GM12878 (cell line): ENCODE measurements around the gene ENOPH1. TPM values are rescaled to one million over a fixed set of nuclear protein-coding genes. Genes with fewer than 3 reads are reported as not detected.

Source experiments
- CBFB ChIP-seq: IDR thresholded peaks from 2 replicates; pipeline ENCODE4 v1.6.1; 2016; ENCODE audit warnings: antibody characterized with exemption, low read depth
- CREB1 ChIP-seq: IDR thresholded peaks from 2 replicates; pipeline ENCODE4 v1.6.1; 2012; ENCODE audit warnings: low read depth, mild to moderate bottlenecking, inconsistent platforms
- CREM ChIP-seq: IDR thresholded peaks from 2 replicates; pipeline ENCODE4 v1.6.1; 2014; ENCODE audit warnings: antibody characterized with exemption, low read depth
- ETV6 ChIP-seq, 2 experiments: fragments of 450-650 bp in 1 of 2; IDR thresholded peaks in 1 of 2; conservative IDR thresholded peaks in 1 of 2; 2 replicates each; pipeline ENCODE4 v1.6.1; 2014; ENCODE audit warnings: antibody characterized with exemption in 1 of 2, borderline replicate concordance in 1 of 2, low read depth in 1 of 2, mild to moderate bottlenecking in 1 of 2, moderate library complexity in 1 of 2
- FOS ChIP-seq: IDR thresholded peaks from 3 replicates; pipeline ENCODE4 v1.6.1; 2011; ENCODE audit warnings: borderline replicate concordance; ENCODE audit not compliant: insufficient read length; ENCODE audit errors: extremely low read depth
- GABPA ChIP-seq: IDR thresholded peaks from 2 replicates; pipeline ENCODE4 v1.6.1; 2014; ENCODE audit warnings: antibody characterized with exemption, low read depth, mild to moderate bottlenecking, inconsistent platforms
- IKZF1 ChIP-seq: fragments of 450-650 bp; conservative IDR thresholded peaks from 2 replicates; pipeline ENCODE4 v1.6.1; 2017; ENCODE audit warnings: antibody characterized with exemption, mild to moderate bottlenecking
- LARP7 ChIP-seq: fragments of 450-650 bp; IDR thresholded peaks from 2 replicates; pipeline ENCODE4 v1.6.1; 2017; ENCODE audit warnings: mild to moderate bottlenecking
- MTA3 ChIP-seq: IDR thresholded peaks from 2 replicates; pipeline ENCODE4 v1.6.1; 2012; ENCODE audit warnings: low read length, inconsistent platforms, borderline replicate concordance
- NBN ChIP-seq: fragments of 450-650 bp; IDR thresholded peaks from 2 replicates; pipeline ENCODE4 v1.6.1; 2016
- NFXL1 ChIP-seq: fragments of 450-650 bp; IDR thresholded peaks from 2 replicates; pipeline ENCODE4 v1.6.1; 2017; ENCODE audit warnings: antibody characterized with exemption, mild to moderate bottlenecking, borderline replicate concordance
- RAD51 ChIP-seq: fragments of 450-650 bp; IDR thresholded peaks from 2 replicates; pipeline ENCODE4 v1.6.1; 2016; ENCODE audit warnings: moderate library complexity, mild to moderate bottlenecking, inconsistent platforms
- SIN3A ChIP-seq: IDR thresholded peaks from 2 replicates; pipeline ENCODE4 v1.6.1; 2012; ENCODE audit warnings: low read depth, low read length, improper control_type of control experiment
- SIX5 ChIP-seq: IDR thresholded peaks from 2 replicates; pipeline ENCODE4 v1.6.1; 2011; ENCODE audit warnings: mild to moderate bottlenecking, low read depth, low read length, moderate library complexity; ENCODE audit not compliant: severe bottlenecking
- SMAD1 ChIP-seq: fragments of 450-650 bp; IDR thresholded peaks from 2 replicates; pipeline ENCODE4 v1.6.1; 2018; ENCODE audit warnings: mild to moderate bottlenecking, low read depth; ENCODE audit not compliant: partially characterized antibody
- SP1 ChIP-seq: IDR thresholded peaks from one replicate; pipeline ENCODE4 v1.6.1; 2011; ENCODE audit warnings: low read depth, low read length
- ZBED1 ChIP-seq: IDR thresholded peaks from 2 replicates; pipeline ENCODE4 v1.6.1; 2016; ENCODE audit warnings: borderline replicate concordance
- polyA plus RNA-seq, 11 experiments: library from polyadenylated mRNA; depleted of rRNA in 4 of 11; unstranded in 6 of 11; stranded (reverse) in 5 of 11; fragments of >200 nt; fragmentation: Nextera tagmentation in 4 of 11; fragmentation: Illumina TruSeq in 1 of 11; extraction: Ambion mirVana in 4 of 11; extraction: Trizol in 1 of 11; gene quantifications; 1 replicate in 1 of 11; 2 replicates in 10 of 11; pipeline versions ENCODE4 v1.2.1 to v1.2.3, GENCODE V29; 2011 to 2016; ENCODE audit warnings: inconsistent platforms in 2 of 11, missing spikeins in 2 of 11, low read depth in 1 of 11
- total RNA-seq, 4 experiments: library from RNA; depleted of rRNA in 3 of 4; stranded (reverse); fragments of >200 nt in 3 of 4; fragmentation: Illumina TruSeq in 1 of 4; extraction: Trizol in 1 of 4; gene quantifications; 2 replicates each; pipeline versions ENCODE4 v1.2.1 to v1.2.3, GENCODE V29; 2013 to 2021
- TF ChIP-seq, protein P1 (sequence below), 3 experiments: IDR thresholded peaks in 2 of 3; conservative IDR thresholded peaks in 1 of 3; 2 replicates each; pipeline ENCODE4 v1.5.1; 2011; ENCODE audit warnings: low read depth in 3 of 3, low read length in 3 of 3, mild to moderate bottlenecking in 3 of 3, control low read depth in 2 of 3, moderate library complexity in 2 of 3, inconsistent platforms in 1 of 3, mixed read lengths in 1 of 3; ENCODE audit not compliant: control insufficient read depth in 2 of 3, insufficient read depth in 1 of 3; ENCODE audit errors: extremely low read depth in 1 of 3
- TF ChIP-seq, protein P2 (sequence below): IDR thresholded peaks from 2 replicates; pipeline ENCODE4 v1.6.1; 2012; ENCODE audit warnings: low read depth, low read length, improper control_type of control experiment
- TF ChIP-seq, protein P3 (sequence below): fragments of 450-650 bp; IDR thresholded peaks from 2 replicates; pipeline ENCODE4 v1.6.1; 2017; ENCODE audit warnings: mild to moderate bottlenecking, moderate library complexity
- TF ChIP-seq, protein P4 (sequence below): fragments of 450-650 bp; IDR thresholded peaks from 2 replicates; pipeline ENCODE4 v1.6.1; 2017; ENCODE audit warnings: low read depth, mild to moderate bottlenecking, moderate library complexity

ENOPH1 gene
- total and polyA plus RNA-seq, 10 of the 15 experiments (the other 5 are each of a cell fraction or from before 2014, with no cell fraction given), result 24.4 to 83.6 (median 46.7) TPM

DNA sequence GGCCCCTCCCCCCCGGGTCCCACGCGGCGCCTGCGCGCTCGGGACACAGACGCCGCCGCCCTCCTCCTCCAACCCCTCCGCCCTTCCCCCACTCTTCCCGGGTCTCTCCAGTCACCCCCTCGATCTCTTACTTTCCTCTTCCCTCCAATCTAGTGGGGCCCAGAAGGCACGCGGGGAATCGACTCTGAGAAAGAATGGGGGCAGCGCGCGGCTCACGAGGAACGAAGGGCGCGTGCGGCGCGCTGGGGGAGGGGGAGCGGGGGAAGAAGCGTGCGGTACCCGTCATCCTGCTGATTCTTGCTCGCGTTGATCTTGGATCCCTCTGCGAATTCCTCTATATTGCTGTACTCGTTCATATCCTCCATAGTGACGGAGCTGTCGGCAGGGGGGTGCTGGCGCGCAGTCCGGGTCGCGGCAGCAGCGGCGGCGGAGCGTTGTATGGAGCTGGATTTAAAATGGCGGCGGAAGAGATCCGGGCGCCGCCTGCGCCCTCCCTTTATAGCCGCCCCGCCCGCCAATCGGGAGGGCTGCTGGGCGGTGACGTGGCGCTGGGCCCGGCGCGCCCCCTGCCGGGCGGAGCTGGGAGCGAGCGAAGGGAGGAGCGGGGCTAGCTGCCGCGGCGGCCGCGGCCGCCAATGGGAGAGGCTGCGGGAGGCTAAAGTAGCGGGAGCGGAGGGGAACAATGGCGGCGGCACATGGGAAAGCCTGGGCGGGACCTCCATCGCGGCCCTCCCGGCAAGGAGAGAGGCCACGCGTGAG, 1.2 kb upstream of the ENOPH1 start (continued):
- TF ChIP-seq, protein P1, sequence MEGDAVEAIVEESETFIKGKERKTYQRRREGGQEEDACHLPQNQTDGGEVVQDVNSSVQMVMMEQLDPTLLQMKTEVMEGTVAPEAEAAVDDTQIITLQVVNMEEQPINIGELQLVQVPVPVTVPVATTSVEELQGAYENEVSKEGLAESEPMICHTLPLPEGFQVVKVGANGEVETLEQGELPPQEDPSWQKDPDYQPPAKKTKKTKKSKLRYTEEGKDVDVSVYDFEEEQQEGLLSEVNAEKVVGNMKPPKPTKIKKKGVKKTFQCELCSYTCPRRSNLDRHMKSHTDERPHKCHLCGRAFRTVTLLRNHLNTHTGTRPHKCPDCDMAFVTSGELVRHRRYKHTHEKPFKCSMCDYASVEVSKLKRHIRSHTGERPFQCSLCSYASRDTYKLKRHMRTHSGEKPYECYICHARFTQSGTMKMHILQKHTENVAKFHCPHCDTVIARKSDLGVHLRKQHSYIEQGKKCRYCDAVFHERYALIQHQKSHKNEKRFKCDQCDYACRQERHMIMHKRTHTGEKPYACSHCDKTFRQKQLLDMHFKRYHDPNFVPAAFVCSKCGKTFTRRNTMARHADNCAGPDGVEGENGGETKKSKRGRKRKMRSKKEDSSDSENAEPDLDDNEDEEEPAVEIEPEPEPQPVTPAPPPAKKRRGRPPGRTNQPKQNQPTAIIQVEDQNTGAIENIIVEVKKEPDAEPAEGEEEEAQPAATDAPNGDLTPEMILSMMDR (IDR thresholded peaks at IDR 0.05 in 2 of 3, conservative IDR thresholded peaks at IDR 0.05 in 1 of 3; ENCODE audit: control insufficient read depth in 2 of 3, extremely low read depth in 1 of 3, insufficient read depth in 1 of 3, low read depth in 3 of 3, low read length in 3 of 3), result peak; percentile 75 to 97 (median 96); a peak in 4 of 6 replicates
- peak; percentile 27; the same call in 1 of the 2 replicates for TF ChIP-seq ZBED1
- peak; percentile 52 for TF ChIP-seq IKZF1
- no peak for TF ChIP-seq NFXL1
- TF ChIP-seq FOS, result no peak
- peak; percentile 78 for TF ChIP-seq CBFB
- TF ChIP-seq LARP7, result peak; percentile 22
- TF ChIP-seq NBN, result peak; percentile 63; the same call in 1 of the 2 replicates
- peak; percentile 59 for TF ChIP-seq SIN3A
- no peak for TF ChIP-seq RAD51
- TF ChIP-seq SIX5, result no peak
- peak; percentile 71 for TF ChIP-seq SP1
- TF ChIP-seq ETV6 (conservative IDR thresholded peaks at IDR 0.05 in 1 of 2, IDR thresholded peaks at IDR 0.05 in 1 of 2; ENCODE audit: borderline replicate concordance in 1 of 2, low read depth in 1 of 2), result no peak
- TF ChIP-seq GABPA, result no peak
- TF ChIP-seq, protein P2, sequence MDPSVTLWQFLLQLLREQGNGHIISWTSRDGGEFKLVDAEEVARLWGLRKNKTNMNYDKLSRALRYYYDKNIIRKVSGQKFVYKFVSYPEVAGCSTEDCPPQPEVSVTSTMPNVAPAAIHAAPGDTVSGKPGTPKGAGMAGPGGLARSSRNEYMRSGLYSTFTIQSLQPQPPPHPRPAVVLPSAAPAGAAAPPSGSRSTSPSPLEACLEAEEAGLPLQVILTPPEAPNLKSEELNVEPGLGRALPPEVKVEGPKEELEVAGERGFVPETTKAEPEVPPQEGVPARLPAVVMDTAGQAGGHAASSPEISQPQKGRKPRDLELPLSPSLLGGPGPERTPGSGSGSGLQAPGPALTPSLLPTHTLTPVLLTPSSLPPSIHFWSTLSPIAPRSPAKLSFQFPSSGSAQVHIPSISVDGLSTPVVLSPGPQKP, result no peak; the same call in 1 of the 2 replicates
- TF ChIP-seq SMAD1, result peak; percentile 79
- TF ChIP-seq, protein P3, sequence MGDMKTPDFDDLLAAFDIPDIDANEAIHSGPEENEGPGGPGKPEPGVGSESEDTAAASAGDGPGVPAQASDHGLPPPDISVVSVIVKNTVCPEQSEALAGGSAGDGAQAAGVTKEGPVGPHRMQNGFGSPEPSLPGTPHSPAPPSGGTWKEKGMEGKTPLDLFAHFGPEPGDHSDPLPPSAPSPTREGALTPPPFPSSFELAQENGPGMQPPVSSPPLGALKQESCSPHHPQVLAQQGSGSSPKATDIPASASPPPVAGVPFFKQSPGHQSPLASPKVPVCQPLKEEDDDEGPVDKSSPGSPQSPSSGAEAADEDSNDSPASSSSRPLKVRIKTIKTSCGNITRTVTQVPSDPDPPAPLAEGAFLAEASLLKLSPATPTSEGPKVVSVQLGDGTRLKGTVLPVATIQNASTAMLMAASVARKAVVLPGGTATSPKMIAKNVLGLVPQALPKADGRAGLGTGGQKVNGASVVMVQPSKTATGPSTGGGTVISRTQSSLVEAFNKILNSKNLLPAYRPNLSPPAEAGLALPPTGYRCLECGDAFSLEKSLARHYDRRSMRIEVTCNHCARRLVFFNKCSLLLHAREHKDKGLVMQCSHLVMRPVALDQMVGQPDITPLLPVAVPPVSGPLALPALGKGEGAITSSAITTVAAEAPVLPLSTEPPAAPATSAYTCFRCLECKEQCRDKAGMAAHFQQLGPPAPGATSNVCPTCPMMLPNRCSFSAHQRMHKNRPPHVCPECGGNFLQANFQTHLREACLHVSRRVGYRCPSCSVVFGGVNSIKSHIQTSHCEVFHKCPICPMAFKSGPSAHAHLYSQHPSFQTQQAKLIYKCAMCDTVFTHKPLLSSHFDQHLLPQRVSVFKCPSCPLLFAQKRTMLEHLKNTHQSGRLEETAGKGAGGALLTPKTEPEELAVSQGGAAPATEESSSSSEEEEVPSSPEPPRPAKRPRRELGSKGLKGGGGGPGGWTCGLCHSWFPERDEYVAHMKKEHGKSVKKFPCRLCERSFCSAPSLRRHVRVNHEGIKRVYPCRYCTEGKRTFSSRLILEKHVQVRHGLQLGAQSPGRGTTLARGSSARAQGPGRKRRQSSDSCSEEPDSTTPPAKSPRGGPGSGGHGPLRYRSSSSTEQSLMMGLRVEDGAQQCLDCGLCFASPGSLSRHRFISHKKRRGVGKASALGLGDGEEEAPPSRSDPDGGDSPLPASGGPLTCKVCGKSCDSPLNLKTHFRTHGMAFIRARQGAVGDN, result peak; percentile 52; the same call in 1 of the 2 replicates
- TF ChIP-seq CREM, result peak; percentile 95
- peak; percentile 97 for TF ChIP-seq CREB1
- TF ChIP-seq, protein P4, sequence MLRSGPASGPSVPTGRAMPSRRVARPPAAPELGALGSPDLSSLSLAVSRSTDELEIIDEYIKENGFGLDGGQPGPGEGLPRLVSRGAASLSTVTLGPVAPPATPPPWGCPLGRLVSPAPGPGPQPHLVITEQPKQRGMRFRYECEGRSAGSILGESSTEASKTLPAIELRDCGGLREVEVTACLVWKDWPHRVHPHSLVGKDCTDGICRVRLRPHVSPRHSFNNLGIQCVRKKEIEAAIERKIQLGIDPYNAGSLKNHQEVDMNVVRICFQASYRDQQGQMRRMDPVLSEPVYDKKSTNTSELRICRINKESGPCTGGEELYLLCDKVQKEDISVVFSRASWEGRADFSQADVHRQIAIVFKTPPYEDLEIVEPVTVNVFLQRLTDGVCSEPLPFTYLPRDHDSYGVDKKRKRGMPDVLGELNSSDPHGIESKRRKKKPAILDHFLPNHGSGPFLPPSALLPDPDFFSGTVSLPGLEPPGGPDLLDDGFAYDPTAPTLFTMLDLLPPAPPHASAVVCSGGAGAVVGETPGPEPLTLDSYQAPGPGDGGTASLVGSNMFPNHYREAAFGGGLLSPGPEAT, result peak; percentile 2; the same call in 1 of the 2 replicates
- no peak for TF ChIP-seq MTA3
